Activated T-cell treated with anti-CD3 and anti-CD28 coated beads for 1 hour (primary cell): ENCODE results near the gene MED26.

ENCODE experiments used
- DNase-seq: peaks from one replicate; pipeline ENCODE4 v3.0.0-alpha.2; 2020; ENCODE audit warnings: low read depth

Gene MED26

GRCh38 chr19:16612636-16613035 is 15.4 kb downstream of the MED26 start:
- no peak for DNase-seq

- no peak for DNase-seq
Measured at GRCh38 chr19:16611121-16611520, 16.9 kb downstream of the MED26 start.

GRCh38 chr19:16609511-16610200 is 18.3 kb downstream of the MED26 start:
- no peak for DNase-seq

GRCh38 chr19:16608290-16608739 is 19.7 kb downstream of the MED26 start:
- no peak for DNase-seq

GRCh38 chr19:16607819-16608218 is 20.2 kb downstream of the MED26 start:
- DNase-seq, result no peak

- no peak for DNase-seq
Measured at GRCh38 chr19:16605553-16605994, 22.4 kb downstream of the MED26 start.

GRCh38 chr19:16605115-16605514 is 22.9 kb downstream of the MED26 start:
- DNase-seq, result no peak

- DNase-seq, result no peak
Measured at GRCh38 chr19:16604615-16605014, 23.4 kb downstream of the MED26 start.

- no peak for DNase-seq
Measured at GRCh38 chr19:16603090-16603489, 24.9 kb downstream of the MED26 start.

- DNase-seq, result no peak
Measured at GRCh38 chr19:16601378-16602052, 26.5 kb downstream of the MED26 start.

- DNase-seq, result no peak
Measured at GRCh38 chr19:16600824-16601223, 27.2 kb downstream of the MED26 start.

GRCh38 chr19:16599655-16600346 is 28.2 kb downstream of the MED26 start:
- no peak for DNase-seq

- no peak for DNase-seq
Measured at GRCh38 chr19:16598848-16599247, 29.2 kb downstream of the MED26 start.

- DNase-seq, result no peak
Measured at GRCh38 chr19:16596399-16596798, 31.6 kb downstream of the MED26 start.

GRCh38 chr19:16595097-16595496 is 32.9 kb downstream of the MED26 start:
- DNase-seq, result no peak

- DNase-seq, result no peak
Measured at GRCh38 chr19:16594681-16595091, 33.3 kb downstream of the MED26 start.

- DNase-seq, result no peak
Measured at GRCh38 chr19:16594131-16594586, 33.8 kb downstream of the MED26 start.

GRCh38 chr19:16593181-16593580 is 34.8 kb downstream of the MED26 start:
- no peak for DNase-seq

- DNase-seq, result no peak
Measured at GRCh38 chr19:16591803-16592556, 36.0 kb downstream of the MED26 start.

GRCh38 chr19:16590876-16591802 is 36.9 kb downstream of the MED26 start:
- DNase-seq, result no peak

- DNase-seq, result no peak
Measured at GRCh38 chr19:16589917-16590316, 38.1 kb downstream of the MED26 start.
